Occipital lobe (tissue), 2 donors: ENCODE results near the gene CAV2. TPM values are rescaled to one million over a fixed set of nuclear protein-coding genes. Genes with fewer than 3 reads are reported as not detected.

Source experiments
- DNase-seq: peaks from one replicate; lab custom pipeline; 2025; lab: John Stamatoyannopoulos, UW
- total RNA-seq: library from RNA; depleted of rRNA; stranded (reverse); fragments of >200 nt; gene quantifications from one replicate; pipeline ENCODE4 v1.2.3, GENCODE V29; 2014

CAV2 gene
- total RNA-seq, 1 donor from 2014 or later: 19.8 TPM

GRCh38 chr7:116524221-116524608 lies 24.7 kb downstream of the CAV2 start:
- DNase-seq: no peak

GRCh38 chr7:116524609-116525297 lies 25.2 kb downstream of the CAV2 start, which contains the start of gene CAV1:
TSS of gene CAV1 (plus strand) at chr7:116525036. CDS start at chr7:116525063, 27 bp downstream.
- DNase-seq: peak; percentile 33

- no peak for DNase-seq
Observed at GRCh38 chr7:116525298-116525912, 25.9 kb downstream of the CAV2 start.

- peak; percentile 34 for DNase-seq
Observed at GRCh38 chr7:116525913-116526861, 26.6 kb downstream of the CAV2 start.

DNA sequence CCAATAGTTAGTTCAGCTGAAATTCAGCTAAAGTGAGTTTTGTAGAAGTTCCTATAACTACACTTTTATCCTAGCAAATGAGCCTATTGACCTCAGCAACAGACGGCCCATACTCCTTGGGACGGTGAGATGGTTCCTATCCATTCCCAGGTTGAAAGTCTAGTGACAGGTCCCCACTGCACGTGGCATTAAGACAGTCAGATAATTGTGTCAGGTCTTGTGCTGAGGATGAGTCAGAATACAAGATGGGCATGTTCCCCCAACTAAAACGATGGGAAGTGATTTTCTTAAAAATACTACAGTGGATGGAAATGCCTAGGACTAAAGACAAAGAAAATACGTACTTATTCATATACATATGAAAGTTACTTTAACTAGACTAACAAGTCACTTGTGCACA lies 27.4 kb downstream of the CAV2 start:
- DNase-seq: no peak

DNA sequence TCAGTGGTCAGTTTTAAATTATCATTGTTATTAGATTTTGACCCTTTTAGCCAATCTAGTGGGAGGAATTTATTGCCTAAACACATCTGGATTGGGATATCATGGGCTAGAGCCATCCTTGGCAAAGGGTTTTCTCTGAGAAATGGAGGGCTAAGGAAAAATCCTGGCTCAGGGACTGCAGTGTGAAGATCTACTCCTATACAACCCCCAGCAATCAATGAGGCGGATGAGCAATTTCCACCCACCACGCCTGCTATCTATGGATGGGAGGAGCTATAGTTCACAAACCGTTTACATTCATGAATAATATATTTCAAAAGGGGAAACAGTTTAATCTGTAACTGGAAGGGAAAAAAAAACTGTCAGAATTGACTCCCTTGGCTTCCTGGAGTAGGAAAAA lies 28.0 kb downstream of the CAV2 start:
- DNase-seq: no peak

DNA sequence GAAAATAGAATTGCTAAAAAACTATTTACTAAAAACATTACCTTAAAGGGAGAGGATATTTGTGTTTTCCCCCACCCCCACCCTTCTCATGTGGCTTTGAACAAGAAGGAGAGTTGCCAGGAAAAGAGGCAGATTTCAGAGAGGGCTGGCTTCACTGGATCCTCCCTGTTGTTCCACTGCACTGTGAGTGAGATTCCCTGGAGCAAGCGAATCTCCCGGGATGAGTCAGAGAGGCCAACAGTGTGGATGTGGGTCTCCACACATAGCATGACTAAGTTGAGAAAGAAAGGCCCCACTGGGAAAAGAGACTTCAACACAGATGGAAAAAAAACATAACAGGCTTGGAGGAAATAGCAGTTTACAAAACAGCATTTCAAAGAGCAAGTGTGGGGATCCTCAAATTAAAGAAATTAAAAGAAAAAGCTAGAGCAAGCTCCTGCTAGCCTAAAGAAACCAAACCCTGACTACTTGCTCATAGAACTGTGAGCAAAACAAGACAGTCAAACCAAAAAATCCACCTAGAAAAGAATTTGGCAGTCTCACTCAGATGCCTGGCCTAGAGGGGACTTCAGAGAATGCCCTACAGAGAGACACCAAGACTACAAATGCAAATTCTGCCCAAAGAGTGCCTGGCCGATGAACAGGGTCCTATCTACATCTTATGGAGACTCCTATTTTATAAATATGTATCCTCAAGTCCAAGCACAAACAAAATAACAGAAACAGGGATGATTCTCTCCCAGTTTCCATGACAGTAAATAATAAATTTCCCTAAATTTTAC lies 28.7 kb downstream of the CAV2 start:
- DNase-seq: no peak

DNA sequence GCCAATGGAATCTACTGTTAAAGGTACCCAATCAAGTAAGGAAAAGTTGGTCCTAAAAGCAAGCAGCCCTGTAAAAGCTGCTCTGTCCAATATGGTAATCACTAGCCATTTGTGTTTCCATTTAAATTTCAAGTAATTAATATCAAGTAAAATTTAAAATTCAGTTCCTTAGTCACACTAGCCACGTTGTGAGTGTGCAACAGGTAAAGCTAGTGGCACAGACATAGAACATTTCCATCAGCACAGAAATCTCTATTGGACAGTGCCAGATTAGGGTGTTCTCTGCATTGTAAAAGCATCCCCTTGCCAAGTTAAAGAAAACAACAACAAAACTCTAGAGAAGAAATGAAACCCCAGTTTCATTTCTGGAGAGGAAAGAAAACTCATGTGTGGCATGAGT lies 29.7 kb downstream of the CAV2 start:
- no peak for DNase-seq

- DNase-seq: no peak
Observed at GRCh38 chr7:116530107-116530820, 30.7 kb downstream of the CAV2 start.

DNA sequence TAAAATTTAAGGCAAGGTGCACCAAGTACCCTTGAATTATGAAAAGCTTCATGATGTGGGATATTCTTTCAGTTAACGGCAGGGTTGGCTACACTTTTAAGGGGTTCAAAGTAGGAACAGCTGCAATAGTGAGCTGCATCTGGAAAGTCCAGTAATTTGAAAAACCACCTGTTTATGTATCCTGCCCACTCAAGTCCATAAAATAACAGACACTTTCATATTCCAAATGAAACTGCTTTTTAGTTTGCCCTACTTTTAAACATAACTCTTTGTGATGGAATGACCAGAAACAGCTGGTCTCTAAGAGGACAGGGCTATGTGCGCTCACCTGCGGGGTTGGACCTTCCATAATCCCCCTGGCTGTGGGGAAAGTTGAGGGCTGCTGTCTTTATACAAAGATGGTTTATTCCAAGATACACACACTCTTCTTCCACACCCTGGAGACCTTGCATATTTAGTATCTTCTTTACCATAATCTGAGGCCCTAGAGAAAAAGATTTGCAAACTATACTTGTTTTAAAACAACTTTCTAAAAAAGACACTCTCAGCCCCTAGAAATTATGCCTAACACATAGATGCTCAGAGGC lies 32.7 kb downstream of the CAV2 start:
- no peak for DNase-seq

DNA sequence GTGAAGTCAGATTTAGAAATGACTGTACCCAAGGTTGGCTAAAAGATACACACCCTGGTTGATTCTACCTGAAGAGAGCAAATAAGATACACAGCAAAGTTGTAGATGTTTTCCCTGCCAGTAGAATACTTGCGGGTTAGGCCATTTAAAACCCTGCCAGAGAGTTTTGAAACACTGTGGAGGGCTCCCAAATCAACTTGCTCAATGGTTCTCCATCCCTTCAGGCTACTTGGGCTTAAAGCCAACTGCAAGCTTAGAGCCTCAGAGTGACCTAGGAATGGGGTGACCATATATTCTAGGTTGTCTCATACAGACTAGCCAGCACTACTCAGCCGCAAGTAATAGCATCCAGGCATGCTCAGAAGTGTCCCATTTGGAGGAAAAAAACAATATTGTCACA lies 35.3 kb downstream of the CAV2 start:
- DNase-seq: no peak

GRCh38 chr7:116535416-116535815 lies 35.9 kb downstream of the CAV2 start:
- no peak for DNase-seq

DNA sequence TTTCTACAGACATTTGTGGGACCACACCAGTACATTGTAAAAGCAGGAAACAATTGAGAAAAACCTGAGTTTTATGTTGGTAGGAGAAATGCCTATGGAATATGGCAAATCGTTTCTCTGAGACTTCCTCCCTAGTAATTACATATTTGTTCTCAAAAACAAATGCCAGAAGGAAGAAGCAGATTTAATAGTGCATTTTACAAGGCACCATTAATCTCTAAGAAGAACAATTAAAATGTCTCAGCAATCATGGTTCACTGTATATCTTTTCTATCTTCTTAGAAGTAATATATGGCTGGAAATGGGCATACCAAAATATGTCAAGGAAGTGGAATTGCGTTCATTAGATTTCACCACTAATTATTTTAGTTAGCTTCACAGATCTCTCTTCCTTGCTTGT lies 38.6 kb downstream of the CAV2 start:
- DNase-seq: no peak

DNA sequence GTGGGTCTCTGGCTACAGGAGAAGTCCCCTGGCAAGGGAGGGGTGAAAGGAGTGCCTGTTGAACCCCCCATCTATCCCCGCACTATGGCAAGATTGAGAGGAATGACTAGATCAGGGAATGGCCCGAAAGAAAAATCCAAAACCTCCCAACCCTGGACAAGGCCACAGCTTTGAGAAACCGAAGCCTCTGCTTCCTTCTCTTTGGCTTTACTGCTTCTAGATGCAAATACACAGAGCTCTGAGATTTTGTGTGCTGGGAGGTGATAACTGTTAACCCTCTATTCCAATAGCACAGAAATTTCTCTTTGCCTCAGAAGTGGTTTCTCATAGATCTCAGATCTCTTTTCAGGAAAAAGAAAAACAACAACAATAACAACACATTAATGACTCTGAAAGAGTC lies 40.3 kb downstream of the CAV2 start:
- no peak for DNase-seq

GRCh38 chr7:116540743-116541142 lies 41.2 kb downstream of the CAV2 start:
- DNase-seq: no peak

DNA sequence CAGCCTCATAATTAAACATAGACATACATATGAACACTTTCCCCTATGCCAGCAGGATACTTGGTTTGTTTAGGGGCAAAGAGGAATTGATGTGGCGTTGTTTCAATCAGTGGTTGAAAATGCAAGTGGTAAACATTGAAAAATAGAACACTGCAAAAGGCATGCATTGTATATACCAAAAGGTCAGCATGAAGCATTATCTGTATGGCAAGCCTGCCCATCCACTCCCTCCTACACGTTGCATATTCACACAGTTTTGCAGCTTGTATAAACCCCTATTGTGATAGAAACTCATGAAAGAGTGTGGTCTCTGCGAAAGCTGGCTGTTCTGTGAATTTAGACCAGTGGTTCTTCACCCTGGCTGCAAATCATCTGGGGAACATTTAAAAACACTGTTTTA lies 42.4 kb downstream of the CAV2 start:
- DNase-seq: no peak

- DNase-seq: no peak
Observed at GRCh38 chr7:116542618-116543017, 43.1 kb downstream of the CAV2 start.

DNA sequence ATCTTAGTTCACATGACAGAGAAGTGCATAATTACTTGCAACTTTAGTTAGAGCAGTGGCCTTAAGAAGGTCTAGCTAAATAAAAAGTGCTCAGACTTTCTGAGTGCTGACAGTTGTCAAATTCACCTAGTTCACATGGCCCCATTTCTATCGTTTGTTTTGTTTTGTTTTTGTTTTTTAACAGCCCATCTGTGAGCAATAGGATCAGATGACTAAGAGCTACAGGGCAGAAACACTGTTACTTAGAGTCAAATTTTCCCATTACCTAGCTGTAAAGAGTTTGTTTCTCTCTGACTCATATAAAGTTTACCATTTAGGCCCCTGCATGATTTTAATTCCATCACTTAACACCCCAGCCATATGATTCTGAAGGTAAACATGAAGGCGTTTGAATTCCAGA lies 44.1 kb downstream of the CAV2 start:
- no peak for DNase-seq

GRCh38 chr7:116544487-116544886 lies 44.9 kb downstream of the CAV2 start:
- no peak for DNase-seq

DNA sequence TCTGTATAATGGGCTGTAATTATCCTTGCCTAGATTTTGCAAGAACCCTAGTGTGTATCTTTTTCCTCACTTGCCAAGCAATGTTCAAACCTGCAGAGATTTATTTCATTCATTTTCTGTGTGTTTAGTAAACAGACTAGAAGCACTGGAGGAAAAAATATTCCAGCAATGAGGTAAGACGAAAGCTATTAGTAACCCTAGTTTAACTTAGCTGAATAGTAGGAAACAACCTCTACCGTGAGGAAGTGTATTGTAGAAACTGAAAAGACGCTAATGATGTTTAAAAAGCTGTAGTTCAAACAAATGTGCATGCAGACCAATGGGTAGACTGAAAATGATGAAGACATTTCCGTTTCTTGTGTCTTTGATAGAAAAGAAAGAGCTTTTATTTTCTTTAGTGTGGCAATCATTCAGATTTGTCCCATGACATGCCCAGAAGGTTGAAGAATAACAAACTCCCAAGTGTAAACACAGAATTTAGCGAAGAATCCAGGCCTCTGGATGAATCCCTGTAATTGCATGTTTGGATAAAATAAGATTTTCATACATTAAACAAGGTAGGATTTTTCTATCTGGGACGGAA lies 46.0 kb downstream of the CAV2 start:
- no peak for DNase-seq
